Stimulated activated CD4-positive, alpha-beta T cell treated with anti-CD3 and anti-CD28 coated beads, Interleukin-2, amount 100 ng/mL, for 4 hours (primary cell): ENCODE measurements around the gene SNX8.

Experiments used
- DNase-seq: peaks from one replicate; pipeline ENCODE4 v3.0.0-alpha.2; 2020; ENCODE audit warnings: low read depth

The SNX8 gene

GRCh38 chr7:2202901-2203765 is 111.1 kb downstream of the SNX8 start:
- DNase-seq, result no peak

- no peak for DNase-seq
These were observed 111.9 kb downstream of the SNX8 start for GRCh38 chr7:2202361-2202761.
